Esophagus (tissue), 2 donors: ENCODE data around the gene RPL10A. TPM values are rescaled to one million over a fixed set of nuclear protein-coding genes. Genes with fewer than 3 reads are reported as not detected.

Experiments used
- H3K27ac ChIP-seq, 2 donors: one replicate each; pipeline ENCODE4 v1.5.1; 2013; ENCODE audit warnings: low read depth in 2 of 2, mild to moderate bottlenecking in 2 of 2, inconsistent platforms in 1 of 2, low read length in 1 of 2, moderate library complexity in 1 of 2
- H3K27me3 ChIP-seq, 2 donors: one replicate each; pipeline ENCODE4 v1.6.1; 2013; ENCODE audit warnings: low read length in 2 of 2, control low read depth in 1 of 2, mild to moderate bottlenecking in 1 of 2; ENCODE audit not compliant: insufficient read depth in 2 of 2, control insufficient read depth in 1 of 2
- H3K36me3 ChIP-seq, 2 donors: one replicate each; pipeline ENCODE4 v1.6.1; 2013; ENCODE audit warnings: low read length in 1 of 2; ENCODE audit not compliant: control insufficient read depth in 2 of 2, insufficient read depth in 2 of 2
- H3K4me1 ChIP-seq, 2 donors: one replicate each; pipeline ENCODE4 v1.6.1; 2013; ENCODE audit warnings: low read length in 1 of 2; ENCODE audit not compliant: control insufficient read depth in 2 of 2, insufficient read depth in 2 of 2
- H3K4me3 ChIP-seq, 2 donors: one replicate each; pipeline ENCODE4 v1.5.1; 2013; ENCODE audit warnings: low read length in 2 of 2, mild to moderate bottlenecking in 2 of 2, low read depth in 1 of 2, moderate library complexity in 1 of 2
- H3K9me3 ChIP-seq, 2 donors: one replicate each; pipeline ENCODE4 v1.6.1; 2013; ENCODE audit warnings: mild to moderate bottlenecking in 2 of 2, low read depth in 1 of 2, low read length in 1 of 2, moderate library complexity in 1 of 2; ENCODE audit not compliant: control insufficient read depth in 2 of 2, insufficient read depth in 1 of 2
- WGBS, 2 donors: extraction: QIAGEN DNeasy Blood & Tissue Kit; methylation state at CpG; one replicate each; pipeline ENCODE4 v1.1.7; 2013; 5-methylcytosine and 5-hydroxymethylcytosine counted together
- polyA plus RNA-seq, 2 donors: library from polyadenylated mRNA; stranded (reverse); fragments of 200-250 nt; gene quantifications; one replicate each; pipeline ENCODE4 v1.2.3, GENCODE V29; 2013
- donor health status: healthy with polysubstance abuse.
- donor health status: Bipolar disorder and iron deficiency.

RPL10A gene
- polyA plus RNA-seq, 2 donors: 735 to 2,438 TPM

GRCh38 chr6:35500782-35501181 is 32.6 kb downstream of the RPL10A start:
- Histone ChIP-seq H3K9me3 (no peaks in the 10 kb centered on the region), H3K27me3 (no peaks in the 10 kb centered on the region), H3K27ac (no peak overlapping the region), H3K36me3 (no peaks in the 10 kb centered on the region), H3K4me3 (no peak overlapping the region), H3K4me1 (peaks cover 4 to 16% of the 10 kb centered on the region in 2 donors)
- 73 to 81% methylated on average over 6 of the region's 6 CpGs for WGBS, 2 donors

- WGBS, 2 donors: 90 to 93% methylated on average over 2 of the region's 2 CpGs
- H3K36me3 ChIP-seq: no peaks in the 10 kb centered on the region
- H3K4me3 ChIP-seq: no peak overlapping the region
- H3K9me3 ChIP-seq: no peaks in the 10 kb centered on the region
- H3K27me3 ChIP-seq: no peaks in the 10 kb centered on the region
- no peak overlapping the region for H3K27ac ChIP-seq
- H3K4me1 ChIP-seq: peaks cover 4 to 16% of the 10 kb centered on the region in 2 donors
Observed at GRCh38 chr6:35501784-35502183, 33.6 kb downstream of the RPL10A start.

DNA sequence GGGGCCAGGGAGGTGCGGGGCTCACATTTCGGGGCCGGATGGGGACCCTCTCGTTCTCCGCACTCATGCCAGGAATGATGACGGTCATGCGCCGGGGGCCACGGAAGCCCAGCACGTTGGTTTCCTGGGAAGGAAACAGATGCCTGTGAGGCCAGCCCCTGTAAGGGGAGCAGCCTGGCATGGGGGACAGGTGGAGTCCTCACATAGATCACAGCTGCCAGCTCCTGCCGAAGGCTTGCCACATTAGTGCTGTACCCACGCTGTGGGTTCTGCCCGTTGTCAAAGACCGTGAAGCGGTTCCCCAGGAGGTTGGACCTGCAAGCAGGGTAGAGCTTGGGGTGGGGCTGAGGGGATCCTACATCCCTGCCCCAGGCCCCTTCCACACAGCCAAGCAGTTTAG is 35.3 kb downstream of the RPL10A start:
- H3K4me1 ChIP-seq: peaks cover 0 to 10% of the 10 kb centered on the region in 2 donors

GRCh38 chr6:35505999-35506412 is 37.8 kb downstream of the RPL10A start:
- Histone ChIP-seq H3K4me1 (no peaks in the 10 kb centered on the region), H3K9me3 (no peaks in the 10 kb centered on the region), H3K27ac (no peak overlapping the region), H3K4me3 (no peak overlapping the region), H3K27me3 (peaks cover 0 to 2% of the 10 kb centered on the region in 2 donors), H3K36me3 (no peaks in the 10 kb centered on the region)
- 27 to 42% methylated on average over 20 to 21 of the region's 21 CpGs for WGBS, 2 donors

More for the DNA sequence above, 35.3 kb downstream of the RPL10A start:
- H3K36me3 ChIP-seq: no peaks in the 10 kb centered on the region
- no peak overlapping the region for H3K4me3 ChIP-seq
- no peak overlapping the region for H3K27ac ChIP-seq
- no peaks in the 10 kb centered on the region for H3K9me3 ChIP-seq
- WGBS, 2 donors: 46 to 56% methylated on average over 15 of the region's 15 CpGs
- no peaks in the 10 kb centered on the region for H3K27me3 ChIP-seq

GRCh38 chr6:35506536-35506935 is 38.3 kb downstream of the RPL10A start:
- H3K4me3 ChIP-seq: no peak overlapping the region
- 91 to 95% methylated on average over 3 of the region's 3 CpGs for WGBS, 2 donors
- no peaks in the 10 kb centered on the region for H3K36me3 ChIP-seq
- no peak overlapping the region for H3K27ac ChIP-seq
- no peaks in the 10 kb centered on the region for H3K9me3 ChIP-seq
- peaks cover 0 to 1% of the 10 kb centered on the region in 2 donors for H3K4me1 ChIP-seq
- peaks cover 0 to 2% of the 10 kb centered on the region in 2 donors for H3K27me3 ChIP-seq

- WGBS, 2 donors: 88 to 89% methylated on average over 2 of the region's 2 CpGs
- Histone ChIP-seq H3K27me3 (peaks cover 0 to 2% of the 10 kb centered on the region in 2 donors), H3K27ac (no peak overlapping the region)
Observed at GRCh38 chr6:35507221-35507620, 39.0 kb downstream of the RPL10A start.

DNA sequence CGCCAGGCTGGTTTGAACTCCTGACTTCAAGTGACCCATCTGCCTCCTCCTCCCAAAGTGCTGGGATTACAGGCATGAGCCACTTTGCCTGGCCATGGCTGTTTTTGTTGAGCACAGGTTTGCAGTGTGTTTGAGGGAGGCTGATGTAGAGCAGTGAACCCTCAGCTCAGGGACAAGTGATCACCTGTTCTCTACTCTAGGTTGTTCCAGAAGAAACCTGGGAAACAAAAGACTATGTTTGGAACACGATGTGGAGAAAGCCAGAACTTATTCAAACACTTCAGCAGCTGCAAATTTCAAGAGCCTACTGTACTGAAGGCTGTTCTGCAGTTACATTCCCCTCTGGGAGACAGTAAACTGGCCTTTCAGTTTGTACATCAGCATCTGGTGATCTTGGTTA is 39.8 kb downstream of the RPL10A start:
- Histone ChIP-seq H3K9me3 (no peaks in the 10 kb centered on the region), H3K4me3 (no peak overlapping the region), H3K36me3 (no peaks in the 10 kb centered on the region), H3K27ac (no peak overlapping the region), H3K27me3 (peaks cover 0 to 2% of the 10 kb centered on the region in 2 donors), H3K4me1 (peaks cover 3 to 4% of the 10 kb centered on the region in 2 donors)
- 60 to 67% methylated on average over 2 of the region's 2 CpGs for WGBS, 2 donors

More at GRCh38 chr6:35507221-35507620, 39.0 kb downstream of the RPL10A start:
- no peaks in the 10 kb centered on the region for H3K36me3 ChIP-seq
- no peaks in the 10 kb centered on the region for H3K9me3 ChIP-seq
- H3K4me1 ChIP-seq: peaks cover 3% of the 10 kb centered on the region in 2 donors
- no peak overlapping the region for H3K4me3 ChIP-seq

DNA sequence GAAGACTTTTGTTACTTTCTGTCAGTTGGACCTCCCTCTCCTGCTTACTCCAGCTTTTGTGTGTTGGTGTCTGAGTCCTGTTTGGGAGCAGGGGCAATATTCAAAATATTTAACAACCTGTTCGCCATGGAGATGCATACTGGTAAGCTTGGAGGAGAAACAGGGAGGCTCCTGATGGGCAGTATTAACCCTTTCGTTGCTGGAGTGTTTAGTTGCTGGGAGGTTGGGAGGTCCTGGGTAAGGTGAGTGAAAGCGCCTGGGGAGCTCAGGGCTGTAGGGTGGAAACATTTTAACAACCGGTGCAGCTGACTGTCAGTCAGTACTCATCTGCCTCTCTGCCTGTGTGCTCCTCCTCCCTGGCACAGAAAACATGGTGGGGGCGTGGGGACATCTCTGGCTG is 40.3 kb downstream of the RPL10A start:
- no peaks in the 10 kb centered on the region for H3K36me3 ChIP-seq
- WGBS, 2 donors: 58 to 60% methylated on average over 5 of the region's 5 CpGs
- H3K27me3 ChIP-seq: peaks cover 0 to 2% of the 10 kb centered on the region in 2 donors
- H3K9me3 ChIP-seq: no peaks in the 10 kb centered on the region
- no peak overlapping the region for H3K27ac ChIP-seq
- H3K4me3 ChIP-seq: no peak overlapping the region
- H3K4me1 ChIP-seq: peaks cover 3 to 4% of the 10 kb centered on the region in 2 donors

DNA sequence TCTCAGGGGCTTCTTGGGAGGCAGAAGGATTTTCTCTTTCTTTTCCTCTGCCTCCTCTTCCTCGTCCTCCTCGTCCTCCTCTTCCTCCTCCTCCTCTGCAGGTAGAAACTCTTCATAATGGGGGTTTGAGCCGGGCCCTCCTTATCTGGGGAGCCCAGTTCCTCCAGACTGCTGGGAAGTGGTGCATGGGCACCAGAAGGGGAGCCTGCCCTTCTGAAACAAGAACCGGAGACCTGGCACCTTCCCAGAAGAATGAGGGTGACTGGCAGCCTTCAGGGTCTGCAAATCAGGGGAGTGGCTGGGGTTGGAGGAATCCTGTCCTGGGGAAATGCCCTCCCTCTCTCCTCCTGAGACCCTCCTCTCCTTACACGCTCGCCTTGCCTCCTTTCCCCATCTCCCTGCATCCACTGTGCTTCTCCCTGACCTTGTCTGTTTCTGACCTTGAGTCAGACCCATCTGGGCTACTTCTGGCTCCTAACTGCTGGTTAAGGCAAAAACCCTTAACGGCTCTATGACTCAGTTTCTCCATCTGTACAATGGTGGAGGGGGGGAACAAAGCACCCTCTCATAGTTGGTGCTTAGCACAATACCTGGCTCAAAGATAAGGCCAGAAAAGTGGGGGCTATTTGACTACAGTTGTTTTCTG is 42.8 kb downstream of the RPL10A start:
- Histone ChIP-seq H3K4me1 (peaks cover 3 to 4% of the 10 kb centered on the region in 2 donors), H3K27me3 (peaks cover 0 to 2% of the 10 kb centered on the region in 2 donors), H3K36me3 (no peaks in the 10 kb centered on the region), H3K9me3 (no peaks in the 10 kb centered on the region), H3K27ac (no peak overlapping the region), H3K4me3 (no peak overlapping the region)
- 74 to 76% methylated on average over 7 of the region's 7 CpGs for WGBS, 2 donors

DNA sequence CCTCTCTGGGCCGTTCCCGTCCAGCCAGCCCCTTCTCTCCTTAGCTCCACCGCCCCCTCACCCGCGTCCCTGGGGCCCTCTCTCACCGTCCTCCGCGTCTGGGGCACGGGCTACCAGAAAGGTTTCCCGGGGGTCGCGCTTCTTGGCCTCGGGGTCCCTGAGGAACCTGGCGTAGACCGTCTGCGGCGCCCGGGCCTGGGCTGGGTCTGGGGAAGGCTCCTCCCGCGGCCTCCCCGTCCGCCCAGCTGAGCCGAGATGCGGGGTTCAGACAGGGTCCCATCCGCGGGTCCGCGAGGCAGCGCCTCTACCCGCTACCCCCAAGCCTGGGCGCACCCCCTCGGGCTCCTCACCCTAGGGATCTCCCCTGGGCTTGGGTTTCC is 43.4 kb downstream of the RPL10A start:
- no peaks in the 10 kb centered on the region for H3K36me3 ChIP-seq
- no peak overlapping the region for H3K4me3 ChIP-seq
- no peaks in the 10 kb centered on the region for H3K9me3 ChIP-seq
- 15 to 19% methylated on average over 27 to 32 of the region's 32 CpGs for WGBS, 2 donors
- peaks cover 3 to 4% of the 10 kb centered on the region in 2 donors for H3K4me1 ChIP-seq
- H3K27me3 ChIP-seq: peaks cover 0 to 2% of the 10 kb centered on the region in 2 donors
- no peak overlapping the region for H3K27ac ChIP-seq
